ENCODE measurements around the gene CCDC102A. TPM values are rescaled to one million over a fixed set of nuclear protein-coding genes. Genes with fewer than 3 reads are reported as not detected.

CCDC102A gene
- total and polyA plus RNA-seq, 9 of the 15 experiments (the other 6 are each of a cell fraction or from before 2014, with no cell fraction given), result 0.03 to 4.9 (median 1.4) TPM

- intact Hi-C loops (cut with micrococcal nuclease) (no loop called here), in situ Hi-C loops (cut with MboI) (no loop called here)
- peak in 2 of 4 experiments; percentile 56 to 69 for DNase-seq (ENCODE audit: extremely low read depth in 1 of 4, low spot score in 3 of 4)
- ATAC-seq, result peak; percentile 71
- ChIA-PET CTCF (ENCODE audit: low intra/inter-chr PET ratio) (no interaction called here), POLR2A (interaction anchor here (0.6 to 0.7 kb wide), 2 partner anchors 22 to 35 kb away, joined by 3 read pairs; no protein-coding TSS in a partner anchor)
- WGBS (ENCODE audit: insufficient coverage, low coverage, missing lambda C conversion rate), result 9% methylated on average over 7 of the region's 7 CpGs
- Histone ChIP-seq H3K79me2 (ENCODE audit: control insufficient read depth, insufficient read depth, low read length) (no peaks in the 10 kb centered on the region), H3K36me3 (ENCODE audit: control insufficient read depth, insufficient read depth, low read length) (no peaks in the 10 kb centered on the region), H3K4me1 (replicated peaks in 1 of 2; ENCODE audit: control insufficient read depth in 2 of 2, insufficient read depth in 2 of 2, low read length in 2 of 2) (peaks cover 22 to 53% of the 10 kb centered on the region in 2 experiments), H3K27me3 (ENCODE audit: control insufficient read depth in 2 of 2, insufficient read depth in 2 of 2, low read length in 2 of 2) (no peaks in the 10 kb centered on the region; a peak in 1 of 5 replicates), H3K9ac (ENCODE audit: insufficient read depth in 1 of 2, low read depth in 2 of 2, low read length in 2 of 2) (peak overlapping the region in 1 of 2 experiments; percentile 65; a peak in 1 of 4 replicates), H3K9me1 (ENCODE audit: control insufficient read depth, insufficient read depth, low read length) (no peaks in the 10 kb centered on the region), H3K27ac (ENCODE audit: extremely low read depth, low read depth, low read length) (no peak overlapping the region), H2AFZ (ENCODE audit: low read depth, low read length) (no peak overlapping the region), H3K4me3 (no peak overlapping the region), H3K4me2 (ENCODE audit: insufficient read depth, low read length) (no peak overlapping the region), H4K20me1 (replicated peaks; ENCODE audit: control insufficient read depth, insufficient read depth, low read length) (no peaks in the 10 kb centered on the region), H3K9me3 (replicated peaks; ENCODE audit: control insufficient read depth, insufficient read depth, low read depth, low read length) (no peaks in the 10 kb centered on the region)
- peak; percentile 88 for FAIRE-seq
- BruUV-seq (replicated peaks), result no TSS peak
- 0 out of 2 replicates have a peak, but pooled peaks have one; percentile 44 for TF ChIP-seq CTBP1 (IDR thresholded peaks at IDR 0.05; ENCODE audit: borderline replicate concordance)
- no peak for TF ChIP-seq C11orf30 (IDR thresholded peaks at IDR 0.05; ENCODE audit: low read depth)
- no peak for TF ChIP-seq ZBTB7A (IDR thresholded peaks at IDR 0.05; ENCODE audit: borderline replicate concordance, control insufficient read depth, low read depth, low read length)
- TF ChIP-seq VEZF1 (CRISPR knock-in tag; IDR thresholded peaks at IDR 0.05), result peak; percentile 34
- no peak for TF ChIP-seq MYC (IDR thresholded peaks at IDR 0.05; ENCODE audit: low read depth, low read length)
- TF ChIP-seq MYC (CRISPR knock-in tag; IDR thresholded peaks at IDR 0.05; ENCODE audit: borderline replicate concordance, low read depth), result no peak
- TF ChIP-seq ZNF41 (CRISPR knock-in tag; conservative IDR thresholded peaks at IDR 0.05), result no peak
- peak; percentile 61 for TF ChIP-seq GABPA (tag; conservative IDR thresholded peaks at IDR 0.05; ENCODE audit: low read depth)
- no peak for TF ChIP-seq ZNF184 (CRISPR knock-in tag; IDR thresholded peaks at IDR 0.05)
- peak; percentile 84 for TF ChIP-seq JUND (IDR thresholded peaks at IDR 0.05; ENCODE audit: borderline replicate concordance, low read depth, low read length)
- TF ChIP-seq JUND (tag; IDR thresholded peaks at IDR 0.05; ENCODE audit: borderline replicate concordance, low read depth, low read length), result peak; percentile 72; the same call in 2 of the 3 replicates
- peak; percentile 68 for TF ChIP-seq FOSL1 (tag; conservative IDR thresholded peaks at IDR 0.05)
- TF ChIP-seq ZFP36 (IDR thresholded peaks at IDR 0.05; ENCODE audit: low read depth, low read length, partially characterized antibody), result no peak
- TF ChIP-seq HMGN3 (IDR thresholded peaks at IDR 0.05; ENCODE audit: borderline replicate concordance, extremely low read depth, insufficient read length, low read depth, low read length), result no peak
- no peak for TF ChIP-seq ZNF280B (CRISPR knock-in tag; IDR thresholded peaks at IDR 0.05)
- no peak for TF ChIP-seq BCOR (IDR thresholded peaks at IDR 0.05)
- no peak for TF ChIP-seq ZBTB8A (IDR thresholded peaks at IDR 0.05; ENCODE audit: partially characterized antibody)
- no peak for TF ChIP-seq MNT (conservative IDR thresholded peaks at IDR 0.05)
- no peak for TF ChIP-seq CXXC5 (CRISPR knock-in tag; IDR thresholded peaks at IDR 0.05)
These were observed 6.3 kb downstream of the CCDC102A start for GRCh38 chr16:57530104-57530521.

Measured in K562 (cell line).